ENCODE data around the gene SREBF1. TPM values are rescaled to one million over a fixed set of nuclear protein-coding genes. Genes with fewer than 3 reads are reported as not detected.

The SREBF1 gene
- total RNA-seq, 1 experiment from 2014 or later, result 298 TPM

- ChIA-PET RAD21 (ENCODE audit: low non-redundant PET in 1 of 2, low total read pairs in 2 of 2, uncharacterized antibody in 2 of 2, unreplicated experiment in 2 of 2) (no interaction called here), CTCF (no interaction called here), POLR2A (no interaction called here)
- Histone ChIP-seq H4K20me1 (ENCODE audit: insufficient read depth) (no peaks in the 10 kb centered on the region), H3K27ac (ENCODE audit: low read depth, low read length) (no peak overlapping the region; the same call in 1 of the 2 replicates), H3K36me3 (ENCODE audit: control insufficient read depth in 1 of 2, insufficient read depth in 2 of 2, low read length in 2 of 2) (peaks cover 2 to 12% of the 10 kb centered on the region in 2 experiments), H3K9me2 (ENCODE audit: insufficient read depth) (no peaks in the 10 kb centered on the region), H2AFZ (ENCODE audit: low read depth, low read length, poor library complexity, severe bottlenecking) (no peak overlapping the region), H3K9me3 (ENCODE audit: control insufficient read depth in 1 of 2, insufficient read depth in 1 of 2, low read depth in 1 of 2, low read length in 2 of 2) (no peaks in the 10 kb centered on the region), H3K4me2 (ENCODE audit: low read length) (no peak overlapping the region), H3K9ac (ENCODE audit: low read length) (no peak overlapping the region), H3K27me3 (ENCODE audit: insufficient read depth, low read length) (no peaks in the 10 kb centered on the region), H3K79me2 (ENCODE audit: insufficient read depth, low read length) (peaks cover under 1% of the 10 kb centered on the region; the same call in 1 of the 2 replicates), H3K4me3 (replicated peaks in 1 of 2; ENCODE audit: low read depth in 1 of 2, low read length in 2 of 2) (no peak overlapping the region), H3K4me1 (ENCODE audit: control insufficient read depth in 1 of 2, insufficient read depth in 2 of 2, low read length in 2 of 2) (peaks cover 0 to 20% of the 10 kb centered on the region in 2 experiments; a peak in 1 of 4 replicates)
- 0 out of 2 replicates have a peak, but pooled peaks have one; percentile 16 for TF ChIP-seq POLR2AphosphoS5 (IDR thresholded peaks at IDR 0.05; ENCODE audit: low read depth, low read length)
- TF ChIP-seq REST (IDR thresholded peaks at IDR 0.05; ENCODE audit: low read depth), result no peak
- no peak for ATAC-seq
- BruUV-seq (replicated peaks), result no TSS peak
- intact Hi-C loops (cut with micrococcal nuclease), result no loop called here
- DNase-seq (ENCODE audit: low read depth, low spot score), result no peak
Measured at GRCh38 chr17:17805575-17805974, 31.2 kb downstream of the SREBF1 start.

GRCh38 chr17:17804007-17804406 is 32.8 kb downstream of the SREBF1 start:
- H3K4me2 ChIP-seq (ENCODE audit: low read length), result no peak overlapping the region
- no peak overlapping the region for H3K9ac ChIP-seq (ENCODE audit: low read length)
- no peaks in the 10 kb centered on the region for H3K9me3 ChIP-seq (ENCODE audit: control insufficient read depth in 1 of 2, insufficient read depth in 1 of 2, low read depth in 1 of 2, low read length in 2 of 2)
- no peak for TF ChIP-seq CTCF (IDR thresholded peaks at IDR 0.05 in 2 of 3, conservative IDR thresholded peaks at IDR 0.05 in 1 of 3; ENCODE audit: borderline replicate concordance in 1 of 3, insufficient read depth in 1 of 3, low read depth in 2 of 3, low read length in 2 of 3)
- TF ChIP-seq RAD21 (IDR thresholded peaks at IDR 0.05; ENCODE audit: low read depth), result no peak
- TF ChIP-seq SIN3A (IDR thresholded peaks at IDR 0.05; ENCODE audit: low read depth), result no peak
- no peak for TF ChIP-seq MAX (IDR thresholded peaks at IDR 0.05)
- TF ChIP-seq EZH2phosphoT487 (IDR thresholded peaks at IDR 0.05; ENCODE audit: borderline replicate concordance), result no peak
- TF ChIP-seq ATF3 (IDR thresholded peaks at IDR 0.05), result no peak
- TF ChIP-seq EZH2 (IDR thresholded peaks at IDR 0.05), result no peak
- no peak for TF ChIP-seq ZNF274 (IDR thresholded peaks at IDR 0.05; ENCODE audit: low read depth, low read length)
- intact Hi-C loops (cut with micrococcal nuclease), result no loop called here
- BruUV-seq (replicated peaks), result no TSS peak
- CTCF ChIA-PET, result no interaction called here
- 0 out of 2 replicates have a peak overlapping the region, but pooled peaks have one; percentile 9 for H3K27ac ChIP-seq (ENCODE audit: low read depth, low read length)
- RAD21 ChIA-PET (ENCODE audit: low non-redundant PET in 1 of 2, low total read pairs in 2 of 2, uncharacterized antibody in 2 of 2, unreplicated experiment in 2 of 2), result no interaction called here
- ATAC-seq (no peak), DNase-seq (ENCODE audit: low read depth, low spot score) (no peak)
- no peaks in the 10 kb centered on the region for H3K9me2 ChIP-seq (ENCODE audit: insufficient read depth)
- POLR2A ChIA-PET, result no interaction called here
- peaks cover 0 to 18% of the 10 kb centered on the region in 2 experiments; a peak in 1 of 4 replicates for H3K4me1 ChIP-seq (ENCODE audit: control insufficient read depth in 1 of 2, insufficient read depth in 2 of 2, low read length in 2 of 2)
- no peak overlapping the region for H2AFZ ChIP-seq (ENCODE audit: low read depth, low read length, poor library complexity, severe bottlenecking)
- H3K27me3 ChIP-seq (ENCODE audit: insufficient read depth, low read length), result no peaks in the 10 kb centered on the region
- H4K20me1 ChIP-seq (ENCODE audit: insufficient read depth), result no peaks in the 10 kb centered on the region
- peaks cover 2 to 7% of the 10 kb centered on the region in 2 experiments; a peak in 3 of 4 replicates for H3K36me3 ChIP-seq (ENCODE audit: control insufficient read depth in 1 of 2, insufficient read depth in 2 of 2, low read length in 2 of 2)
- H3K4me3 ChIP-seq (replicated peaks in 1 of 2; ENCODE audit: low read depth in 1 of 2, low read length in 2 of 2), result no peak overlapping the region
- no peaks in the 10 kb centered on the region for H3K79me2 ChIP-seq (ENCODE audit: insufficient read depth, low read length)

Measured in HCT116 (cell line).